ENCODE results near the gene SLIT1.

DNA sequence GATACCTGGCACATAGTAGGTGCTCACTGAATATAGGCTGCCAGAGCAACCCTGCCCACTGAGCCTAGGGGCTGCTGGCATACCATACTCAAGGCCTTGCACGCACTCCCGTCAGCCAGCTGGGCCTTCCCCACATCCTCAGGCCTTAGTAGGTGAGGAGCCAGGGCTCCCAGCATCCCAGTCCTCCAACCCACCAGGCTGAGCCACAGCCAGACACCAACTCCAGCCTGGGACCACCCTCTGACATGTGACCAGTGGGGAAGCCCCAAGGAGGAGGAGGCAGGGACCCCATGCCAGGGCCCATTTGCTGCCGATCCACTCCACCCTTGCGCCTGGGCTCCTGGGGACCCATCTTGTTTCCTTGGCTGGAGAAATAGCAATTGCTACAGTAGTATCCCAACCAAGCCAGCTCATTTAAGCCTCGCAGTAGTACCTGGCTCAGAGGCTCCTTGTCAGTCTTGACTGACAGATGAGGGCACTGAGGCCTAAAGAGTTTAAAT, 11.4 kb downstream of the SLIT1 start:
- TF ChIP-seq POLR2A (IDR thresholded peaks at IDR 0.05; ENCODE audit: control extremely low read depth in 1 of 2, low read depth in 2 of 2, low read length in 2 of 2) (no peak), RBBP5 (IDR thresholded peaks at IDR 0.05; ENCODE audit: borderline replicate concordance, low read depth, low read length) (no peak), CTCF (IDR thresholded peaks at IDR 0.05; ENCODE audit: control extremely low read depth in 1 of 3, insufficient read depth in 1 of 3, low read depth in 1 of 3, low read length in 3 of 3) (no peak), EZH2 (IDR thresholded peaks at IDR 0.05; ENCODE audit: low read depth, low read length, severe bottlenecking) (no peak), CEBPB (IDR thresholded peaks at IDR 0.05; ENCODE audit: low read depth, low read length) (no peak), MAX (IDR thresholded peaks at IDR 0.05) (no peak)
- TF ChIP-seq, protein P1, sequence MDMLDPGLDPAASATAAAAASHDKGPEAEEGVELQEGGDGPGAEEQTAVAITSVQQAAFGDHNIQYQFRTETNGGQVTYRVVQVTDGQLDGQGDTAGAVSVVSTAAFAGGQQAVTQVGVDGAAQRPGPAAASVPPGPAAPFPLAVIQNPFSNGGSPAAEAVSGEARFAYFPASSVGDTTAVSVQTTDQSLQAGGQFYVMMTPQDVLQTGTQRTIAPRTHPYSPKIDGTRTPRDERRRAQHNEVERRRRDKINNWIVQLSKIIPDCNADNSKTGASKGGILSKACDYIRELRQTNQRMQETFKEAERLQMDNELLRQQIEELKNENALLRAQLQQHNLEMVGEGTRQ (IDR thresholded peaks at IDR 0.05; ENCODE audit: low read length): no peak

All from H1 (cell line).